Measurements from ENCODE around the gene CAB39L. TPM values are rescaled to one million over a fixed set of nuclear protein-coding genes. Genes with fewer than 3 reads are reported as not detected.

Gene CAB39L
- polyA plus RNA-seq, 1 donor from 2014 or later, result 40.3 TPM

DNA sequence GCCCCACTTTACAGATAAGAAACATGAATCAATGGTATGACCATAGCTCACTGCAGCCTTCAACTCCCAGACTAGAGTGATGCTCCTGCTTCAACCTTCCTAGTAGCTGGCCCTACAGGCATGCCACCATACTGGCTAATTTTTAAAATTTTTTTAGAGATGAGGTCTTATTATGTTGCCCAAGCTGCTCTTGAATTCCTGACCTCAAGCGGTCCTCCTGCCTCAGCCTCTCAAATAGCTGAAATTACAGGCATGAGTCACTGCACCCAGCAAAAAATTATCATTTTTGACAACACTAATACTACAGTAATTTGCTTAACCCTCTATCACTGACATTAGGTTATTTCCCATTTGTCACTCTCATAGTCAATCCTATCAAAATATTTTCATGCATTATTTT is 14.7 kb downstream of the CAB39L start:
- H3K9ac ChIP-seq (ENCODE audit: low read length), result no peak overlapping the region
- no peaks in the 10 kb centered on the region for H3K27me3 ChIP-seq (ENCODE audit: insufficient read depth, low read depth, low read length)
- H3K27ac ChIP-seq (ENCODE audit: low read length), result no peak overlapping the region
- H3K36me3 ChIP-seq (ENCODE audit: insufficient read depth, low read length), result peaks cover 2% of the 10 kb centered on the region
- no peaks in the 10 kb centered on the region for H3F3A ChIP-seq (ENCODE audit: insufficient read depth, low read length, poor library complexity, severe bottlenecking)
- no peak overlapping the region for H3K4me2 ChIP-seq (ENCODE audit: low read length)
- H2AFZ ChIP-seq (ENCODE audit: low read depth, low read length), result no peak overlapping the region
- no peak overlapping the region for H3K4me3 ChIP-seq (ENCODE audit: low read length)
- H4K20me1 ChIP-seq (ENCODE audit: insufficient read depth), result no peaks in the 10 kb centered on the region
- H3K79me2 ChIP-seq (replicated peaks; ENCODE audit: insufficient read depth, low read length), result no peaks in the 10 kb centered on the region
- no peaks in the 10 kb centered on the region for H3K9me2 ChIP-seq (ENCODE audit: insufficient read depth, low read length)
- no peak for TF ChIP-seq CTCF (IDR thresholded peaks at IDR 0.05; ENCODE audit: poor library complexity, severe bottlenecking)
- no peak for TF ChIP-seq EZH2 (IDR thresholded peaks at IDR 0.05; ENCODE audit: borderline replicate concordance, insufficient read depth, low read length, poor library complexity, severe bottlenecking)
- TF ChIP-seq REST (IDR thresholded peaks at IDR 0.05; ENCODE audit: borderline replicate concordance), result no peak
- TF ChIP-seq POLR2AphosphoS5 (IDR thresholded peaks at IDR 0.05), result no peak
- no peak for TF ChIP-seq TAF1 (IDR thresholded peaks at IDR 0.05; ENCODE audit: low read depth)
- TF ChIP-seq SMC3 (conservative IDR thresholded peaks at IDR 0.05; ENCODE audit: poor library complexity), result no peak
- no peak for TF ChIP-seq MXI1 (conservative IDR thresholded peaks at IDR 0.05; ENCODE audit: poor library complexity, severe bottlenecking)
- no peak for TF ChIP-seq EP300 (conservative IDR thresholded peaks at IDR 0.05; ENCODE audit: poor library complexity, severe bottlenecking)
- TF ChIP-seq RAD21 (conservative IDR thresholded peaks at IDR 0.05), result no peak
- no peaks in the 10 kb centered on the region for H3K9me3 ChIP-seq (ENCODE audit: low read length)

DNA sequence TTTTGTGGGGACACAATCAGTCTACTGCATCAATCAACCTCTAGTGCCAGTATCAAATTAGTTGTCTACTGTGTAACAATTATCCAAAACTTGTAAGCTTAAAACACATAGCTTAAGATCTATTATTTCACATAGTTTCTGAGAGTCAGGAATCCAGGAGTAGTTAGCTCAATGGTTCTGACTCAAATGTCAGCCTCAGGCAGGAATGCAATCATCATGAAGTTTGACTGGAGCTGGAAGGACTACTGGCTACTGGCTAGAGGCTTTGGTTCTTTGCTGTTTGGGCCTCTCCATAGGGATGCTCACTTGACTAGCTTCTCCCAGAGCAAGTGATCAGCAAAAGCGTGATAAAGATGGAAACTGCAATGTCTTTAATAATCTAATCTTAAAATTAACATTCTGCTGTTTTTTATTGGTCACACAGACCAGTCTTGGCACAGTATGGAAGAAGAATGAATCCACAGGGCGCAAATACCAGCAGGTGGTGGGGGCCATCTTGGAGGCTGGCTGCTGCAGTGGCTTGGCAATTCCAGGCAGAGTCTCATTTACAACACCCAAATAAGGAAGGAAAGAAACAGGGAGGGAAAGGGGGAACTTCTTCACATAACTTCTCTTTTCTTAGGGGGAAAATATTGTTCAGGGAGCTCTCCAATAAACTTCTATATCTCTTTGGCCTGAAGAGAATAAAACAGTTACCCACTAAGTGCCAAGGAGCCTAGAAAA is 15.7 kb downstream of the CAB39L start:
- no peaks in the 10 kb centered on the region for H3K79me2 ChIP-seq (replicated peaks; ENCODE audit: insufficient read depth, low read length)
- no peaks in the 10 kb centered on the region for H3K9me3 ChIP-seq (ENCODE audit: low read length)
- no peak overlapping the region for H3K9ac ChIP-seq (ENCODE audit: low read length)
- no peaks in the 10 kb centered on the region for H3K9me2 ChIP-seq (ENCODE audit: insufficient read depth, low read length)
- H2AFZ ChIP-seq (ENCODE audit: low read depth, low read length), result no peak overlapping the region
- H4K20me1 ChIP-seq (ENCODE audit: insufficient read depth), result no peaks in the 10 kb centered on the region
- H3K36me3 ChIP-seq (ENCODE audit: insufficient read depth, low read length), result no peaks in the 10 kb centered on the region
- no peaks in the 10 kb centered on the region for H3F3A ChIP-seq (ENCODE audit: insufficient read depth, low read length, poor library complexity, severe bottlenecking)
- H3K4me2 ChIP-seq (ENCODE audit: low read length), result no peak overlapping the region
- H3K27me3 ChIP-seq (ENCODE audit: insufficient read depth, low read depth, low read length), result no peaks in the 10 kb centered on the region
- no peak overlapping the region for H3K4me3 ChIP-seq (ENCODE audit: low read length)
- TF ChIP-seq EP300 (conservative IDR thresholded peaks at IDR 0.05; ENCODE audit: poor library complexity, severe bottlenecking), result no peak
- TF ChIP-seq TAF1 (IDR thresholded peaks at IDR 0.05; ENCODE audit: low read depth), result no peak
- TF ChIP-seq EZH2 (IDR thresholded peaks at IDR 0.05; ENCODE audit: borderline replicate concordance, insufficient read depth, low read length, poor library complexity, severe bottlenecking), result no peak
- no peak for TF ChIP-seq RAD21 (conservative IDR thresholded peaks at IDR 0.05)
- no peak for TF ChIP-seq CTCF (IDR thresholded peaks at IDR 0.05; ENCODE audit: poor library complexity, severe bottlenecking)
- no peak for TF ChIP-seq REST (IDR thresholded peaks at IDR 0.05; ENCODE audit: borderline replicate concordance)
- no peak for TF ChIP-seq POLR2AphosphoS5 (IDR thresholded peaks at IDR 0.05)
- TF ChIP-seq SMC3 (conservative IDR thresholded peaks at IDR 0.05; ENCODE audit: poor library complexity), result no peak
- TF ChIP-seq MXI1 (conservative IDR thresholded peaks at IDR 0.05; ENCODE audit: poor library complexity, severe bottlenecking), result no peak
- H3K27ac ChIP-seq (ENCODE audit: low read length), result no peak overlapping the region
